ENCODE data around the gene PHLDA3.

The PHLDA3 gene

DNA sequence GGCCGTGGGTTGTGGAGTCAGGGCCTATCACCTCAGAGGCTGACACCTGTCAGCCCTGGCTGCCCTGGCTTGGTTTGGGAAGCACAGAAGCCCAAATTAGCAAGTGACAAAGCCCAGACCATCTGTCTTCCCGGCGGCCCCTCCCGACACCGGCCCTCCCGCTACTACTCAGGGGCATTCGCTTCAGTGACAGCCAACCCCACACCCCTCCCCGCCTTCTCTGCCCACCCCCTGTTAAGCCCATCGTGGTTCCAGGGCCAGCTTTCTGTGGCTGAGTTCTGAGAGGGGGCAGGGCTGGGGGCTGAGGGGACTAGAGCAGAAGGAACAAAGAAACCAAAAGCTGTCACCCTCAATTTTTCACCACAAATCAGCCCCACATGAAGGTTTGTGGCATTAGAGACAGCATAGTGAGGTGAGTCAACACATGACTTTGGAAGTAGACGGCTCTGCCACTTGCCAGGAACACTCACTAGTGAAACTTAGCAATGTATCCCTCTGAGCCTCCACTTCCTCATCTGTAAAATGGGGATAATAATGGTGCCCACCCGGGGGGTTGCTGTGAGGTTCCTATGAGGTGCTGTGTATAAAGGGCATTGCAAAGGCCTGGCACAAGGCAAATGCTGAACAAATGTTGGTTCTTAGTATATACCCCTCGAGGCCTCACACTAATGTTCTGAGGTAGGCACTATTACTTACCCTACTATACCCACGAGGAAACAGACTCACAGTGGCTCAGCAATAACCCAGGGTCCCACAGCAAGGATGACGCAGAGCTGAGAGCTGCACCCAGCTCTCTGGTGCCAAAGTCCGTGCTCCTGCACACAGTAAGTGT, 42.3 kb downstream of the PHLDA3 start:
- no peak for DNase-seq

DNA sequence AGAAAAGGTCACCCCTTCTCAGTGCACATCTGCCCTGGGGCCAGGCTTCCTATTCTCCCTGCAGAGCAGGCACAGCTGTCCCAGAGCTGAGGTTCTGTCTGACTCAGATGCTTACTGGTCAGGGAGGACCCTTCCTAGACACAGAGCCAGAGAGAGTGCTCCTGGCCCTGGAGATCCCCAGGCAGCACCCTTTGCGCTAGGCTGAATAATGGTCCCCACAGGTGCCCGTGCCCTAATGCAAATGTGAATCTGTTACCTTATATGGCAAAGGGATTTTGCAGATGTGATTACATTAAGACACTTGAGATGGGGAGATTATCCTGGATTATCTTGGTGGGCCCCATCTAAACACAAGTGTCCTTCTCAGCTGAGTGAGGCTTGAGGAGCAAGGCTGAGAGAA, 44.8 kb downstream of the PHLDA3 start:
- DNase-seq: no peak

DNA sequence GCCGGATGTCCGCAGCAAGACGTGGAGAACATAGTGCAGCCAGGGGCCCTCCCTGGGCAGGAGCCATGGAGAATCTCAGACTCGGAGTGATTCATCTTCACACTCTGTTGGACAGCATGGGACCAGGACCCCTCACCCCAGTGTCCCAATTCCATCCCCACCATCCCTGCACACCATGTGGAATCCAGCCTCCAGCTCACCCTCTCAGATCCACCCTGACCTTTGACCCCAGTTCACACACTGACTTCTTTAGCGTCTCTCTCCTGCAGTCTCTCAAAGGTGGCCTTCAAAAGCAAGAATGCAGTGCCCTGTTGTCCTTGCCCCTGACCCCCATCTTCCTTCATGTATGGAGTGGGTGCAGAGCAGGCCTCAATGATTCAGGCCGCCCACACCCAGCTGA, 45.3 kb downstream of the PHLDA3 start:
- no peak for DNase-seq

DNA sequence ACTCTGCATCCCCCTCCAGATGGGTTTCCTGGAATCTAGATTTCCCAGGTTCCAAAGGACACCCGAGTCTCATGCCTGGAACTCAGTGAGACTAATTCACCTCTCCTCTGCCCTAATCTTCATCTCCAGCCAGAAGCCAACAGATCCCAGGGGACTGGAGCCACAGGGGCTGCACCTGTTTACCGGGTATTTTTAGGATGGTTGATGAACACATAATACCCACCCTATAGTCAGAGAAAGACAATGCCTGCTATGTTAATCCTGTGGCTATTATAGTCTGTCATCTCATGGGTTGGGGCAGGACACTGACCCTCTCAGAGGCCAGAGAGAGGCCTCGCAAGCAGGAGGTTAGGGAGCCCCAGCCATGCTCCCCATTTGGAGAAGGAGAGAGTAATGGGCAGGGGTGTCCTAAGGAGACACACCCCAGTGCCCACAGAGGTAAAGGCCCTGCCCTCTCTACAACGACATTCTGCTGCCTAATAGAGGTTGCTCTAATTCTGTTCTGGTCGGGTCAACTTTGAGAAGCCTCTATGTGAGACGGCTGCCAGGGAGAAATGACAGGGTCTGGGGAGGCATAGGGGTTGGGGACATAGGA, 46.5 kb downstream of the PHLDA3 start:
- DNase-seq: no peak

DNA sequence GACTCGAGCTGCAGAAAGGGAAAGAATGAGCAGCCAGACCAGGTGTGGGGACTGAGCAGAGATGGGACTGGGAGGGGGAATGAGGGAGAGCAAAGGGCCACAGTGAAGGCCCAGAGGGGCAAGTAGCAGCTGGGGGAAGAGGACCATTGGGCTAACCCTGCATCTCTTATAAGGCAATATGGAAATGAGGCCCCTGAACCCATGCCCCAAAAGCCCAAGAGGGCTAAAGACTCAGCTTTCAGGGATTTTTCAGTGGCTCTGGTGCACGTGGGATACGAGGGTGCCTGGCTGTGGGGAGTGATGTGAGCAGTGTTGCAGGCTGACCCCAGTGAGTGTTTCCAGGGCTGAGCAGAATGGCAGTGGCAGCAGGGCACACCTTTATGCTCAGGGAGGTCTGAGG, 47.0 kb downstream of the PHLDA3 start:
- no peak for DNase-seq

DNA sequence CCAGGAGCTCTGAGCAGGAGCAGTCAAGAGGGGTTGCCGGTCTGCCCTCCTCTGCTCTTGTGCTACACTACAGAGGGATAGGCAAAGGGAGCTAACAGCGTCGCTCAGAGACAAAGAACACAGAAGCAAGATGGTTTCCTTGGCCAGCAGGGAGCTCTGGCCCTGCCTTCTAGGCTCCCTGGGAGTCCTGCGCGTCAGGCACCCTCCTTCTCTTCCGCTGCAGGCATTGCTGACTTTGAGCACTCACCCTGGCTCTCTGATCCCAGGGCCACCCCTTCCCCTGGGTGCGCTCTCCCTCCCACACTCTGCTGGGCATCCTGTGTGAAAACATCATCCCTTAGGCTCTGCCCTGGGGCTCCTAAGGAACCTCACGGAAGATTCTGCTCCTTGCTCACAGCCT, 47.9 kb downstream of the PHLDA3 start:
- DNase-seq: no peak

DNA sequence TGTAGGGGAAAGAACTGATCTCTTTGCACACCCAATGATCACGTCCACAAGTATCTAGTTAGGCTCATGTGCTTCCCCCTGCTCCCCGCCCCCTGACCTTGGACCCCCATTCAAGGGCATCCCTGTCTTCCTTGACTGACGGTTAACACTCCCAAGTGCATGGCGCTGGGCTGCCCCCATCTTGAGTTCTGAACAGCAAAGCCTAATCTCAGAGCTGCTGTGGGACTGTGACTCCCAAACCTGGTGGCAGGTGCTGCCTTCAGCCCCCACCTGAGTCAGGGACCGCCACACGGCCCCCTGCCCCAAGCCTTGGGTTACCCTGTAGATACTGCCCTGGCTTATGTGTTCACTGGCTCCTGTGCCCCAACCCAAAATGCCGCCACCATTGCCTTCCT, 48.4 kb downstream of the PHLDA3 start:
- no peak for DNase-seq

DNA sequence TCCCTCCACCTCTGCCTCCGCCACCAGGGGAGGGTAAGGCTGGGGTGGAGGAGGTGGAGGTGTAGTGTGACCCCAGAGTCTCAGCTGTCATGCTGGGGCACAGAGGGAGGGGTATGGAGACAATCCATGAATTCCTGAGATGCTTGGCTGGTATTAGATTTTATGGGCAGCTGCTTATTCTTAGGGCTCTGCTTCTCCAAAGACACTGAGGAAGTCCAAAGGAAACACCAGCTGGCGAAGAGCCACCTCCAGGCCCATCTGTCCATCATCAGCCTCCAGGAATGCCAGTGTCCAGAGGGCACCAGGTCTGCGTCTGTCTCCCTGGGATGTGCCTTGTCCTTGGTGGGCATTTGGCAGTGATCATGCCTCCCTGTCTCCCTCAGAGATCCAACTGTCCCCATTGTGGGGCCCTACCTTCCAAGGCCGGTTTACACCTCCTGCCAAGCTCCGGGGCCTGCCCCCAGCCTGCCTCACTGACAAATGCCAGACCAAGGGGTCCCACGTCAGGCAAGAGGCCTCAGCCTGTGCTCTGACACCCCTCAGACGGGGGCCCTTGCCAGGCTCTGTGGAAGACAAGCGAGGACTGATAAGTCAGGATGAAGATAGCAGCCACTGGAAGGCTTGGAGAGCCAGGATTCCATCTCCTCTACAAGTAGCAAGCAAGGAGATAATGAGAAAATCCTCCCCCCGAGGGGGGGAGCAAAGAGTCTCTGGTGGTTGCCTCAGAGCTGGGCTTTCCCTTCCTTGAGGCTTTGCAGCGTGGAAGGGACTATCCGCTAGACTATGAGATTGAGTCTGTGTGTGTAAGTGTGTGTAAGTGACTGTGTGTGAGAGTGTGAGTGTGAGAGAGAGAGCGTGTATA, 49.0 kb downstream of the PHLDA3 start:
- no peak for DNase-seq

DNA sequence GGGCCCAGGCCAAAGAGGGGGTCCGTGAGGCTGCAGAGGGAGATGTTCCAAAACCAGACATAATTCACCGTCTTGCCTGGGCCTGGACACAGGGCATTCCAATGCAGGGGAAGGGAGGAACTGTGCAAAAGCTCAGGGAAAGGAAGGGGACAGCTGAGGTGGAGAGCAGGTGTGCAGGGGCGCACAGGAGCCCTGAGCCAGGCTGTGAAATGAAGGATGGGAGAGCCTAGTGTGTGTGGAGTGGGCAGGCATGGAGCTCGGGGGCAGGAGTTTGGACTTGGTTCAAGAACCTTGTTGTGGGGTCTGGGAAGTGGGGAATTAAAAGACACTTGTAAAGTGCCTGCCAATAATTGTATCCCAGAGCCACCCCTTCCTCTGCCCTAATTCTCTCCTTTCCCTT, 49.7 kb downstream of the PHLDA3 start:
- DNase-seq: no peak

DNA sequence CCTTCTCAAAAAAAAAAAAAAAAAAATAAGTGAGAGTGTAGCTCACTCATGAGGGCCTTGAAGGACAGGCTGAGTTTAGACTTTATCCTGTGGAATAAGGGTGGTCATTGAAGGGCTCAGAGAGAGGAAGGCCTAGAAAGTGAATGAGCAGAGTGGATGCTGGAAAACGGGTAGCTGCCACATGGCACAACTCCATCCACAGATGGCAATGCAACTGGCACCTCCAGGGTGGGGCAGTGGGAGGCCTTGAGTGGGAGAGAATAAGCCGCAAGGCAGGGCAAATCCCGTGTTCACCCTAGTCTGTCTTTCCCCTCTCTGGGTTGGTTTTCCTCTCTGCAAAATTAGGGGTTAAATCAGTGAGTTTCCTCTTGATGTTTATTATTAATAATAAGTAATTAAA, 50.5 kb downstream of the PHLDA3 start:
- DNase-seq: no peak
